ENCODE results near the gene PLSCR2.

The PLSCR2 gene

DNA sequence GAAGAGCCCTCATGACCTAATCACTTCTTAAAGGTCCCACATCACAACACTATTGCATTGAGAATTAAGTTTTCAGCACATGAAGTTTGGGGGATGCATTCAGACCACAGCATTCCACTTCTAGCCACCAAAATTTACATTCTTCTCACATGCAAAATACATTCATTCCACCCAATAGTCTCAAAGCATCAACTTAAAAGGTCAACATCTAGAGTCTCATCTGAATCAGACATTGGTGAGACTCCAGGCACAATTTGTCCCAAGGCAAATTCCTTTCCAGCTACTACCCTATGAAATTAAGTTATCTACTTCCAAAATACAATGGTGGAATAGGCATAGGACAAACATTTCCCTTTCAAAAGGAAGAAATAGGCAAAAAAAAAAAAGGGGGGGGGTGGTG lies 64.9 kb downstream of the PLSCR2 start (continued):
- TF ChIP-seq, protein P1, sequence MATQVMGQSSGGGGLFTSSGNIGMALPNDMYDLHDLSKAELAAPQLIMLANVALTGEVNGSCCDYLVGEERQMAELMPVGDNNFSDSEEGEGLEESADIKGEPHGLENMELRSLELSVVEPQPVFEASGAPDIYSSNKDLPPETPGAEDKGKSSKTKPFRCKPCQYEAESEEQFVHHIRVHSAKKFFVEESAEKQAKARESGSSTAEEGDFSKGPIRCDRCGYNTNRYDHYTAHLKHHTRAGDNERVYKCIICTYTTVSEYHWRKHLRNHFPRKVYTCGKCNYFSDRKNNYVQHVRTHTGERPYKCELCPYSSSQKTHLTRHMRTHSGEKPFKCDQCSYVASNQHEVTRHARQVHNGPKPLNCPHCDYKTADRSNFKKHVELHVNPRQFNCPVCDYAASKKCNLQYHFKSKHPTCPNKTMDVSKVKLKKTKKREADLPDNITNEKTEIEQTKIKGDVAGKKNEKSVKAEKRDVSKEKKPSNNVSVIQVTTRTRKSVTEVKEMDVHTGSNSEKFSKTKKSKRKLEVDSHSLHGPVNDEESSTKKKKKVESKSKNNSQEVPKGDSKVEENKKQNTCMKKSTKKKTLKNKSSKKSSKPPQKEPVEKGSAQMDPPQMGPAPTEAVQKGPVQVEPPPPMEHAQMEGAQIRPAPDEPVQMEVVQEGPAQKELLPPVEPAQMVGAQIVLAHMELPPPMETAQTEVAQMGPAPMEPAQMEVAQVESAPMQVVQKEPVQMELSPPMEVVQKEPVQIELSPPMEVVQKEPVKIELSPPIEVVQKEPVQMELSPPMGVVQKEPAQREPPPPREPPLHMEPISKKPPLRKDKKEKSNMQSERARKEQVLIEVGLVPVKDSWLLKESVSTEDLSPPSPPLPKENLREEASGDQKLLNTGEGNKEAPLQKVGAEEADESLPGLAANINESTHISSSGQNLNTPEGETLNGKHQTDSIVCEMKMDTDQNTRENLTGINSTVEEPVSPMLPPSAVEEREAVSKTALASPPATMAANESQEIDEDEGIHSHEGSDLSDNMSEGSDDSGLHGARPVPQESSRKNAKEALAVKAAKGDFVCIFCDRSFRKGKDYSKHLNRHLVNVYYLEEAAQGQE (tag by site-specific recombination; IDR thresholded peaks at IDR 0.05) = no peak
- TF ChIP-seq ZNF121 (tag by site-specific recombination; IDR thresholded peaks at IDR 0.05) = no peak
- no peak for TF ChIP-seq WT1 (tag by site-specific recombination; IDR thresholded peaks at IDR 0.05)

GRCh38 chr3:146403792-146404191 lies 65.6 kb downstream of the PLSCR2 start:
- no peaks in the 10 kb centered on the region for H3K36me3 ChIP-seq (ENCODE audit: control insufficient read depth in 2 of 2, insufficient read depth in 1 of 2, low read length in 2 of 2)
- no peaks in the 10 kb centered on the region for H3K9me3 ChIP-seq (ENCODE audit: control insufficient read depth, insufficient read depth, low read depth, low read length)
- H3K4me1 ChIP-seq (ENCODE audit: control insufficient read depth, insufficient read depth, low read length) = no peaks in the 10 kb centered on the region
- H3K27ac ChIP-seq (ENCODE audit: extremely low read depth, low read depth, low read length) = no peak overlapping the region
- POLR2A ChIA-PET = no interaction called here
- TF ChIP-seq ZNF121 (tag by site-specific recombination; IDR thresholded peaks at IDR 0.05) = no peak
- no peak for TF ChIP-seq ZNF791 (tag by site-specific recombination; IDR thresholded peaks at IDR 0.05)
- no peak for TF ChIP-seq SCRT1 (tag by site-specific recombination; IDR thresholded peaks at IDR 0.05; ENCODE audit: borderline replicate concordance)
- no peak for TF ChIP-seq ZNF10 (tag by site-specific recombination; IDR thresholded peaks at IDR 0.05)
- TF ChIP-seq ZNF701 (tag by site-specific recombination; IDR thresholded peaks at IDR 0.05) = no peak
- no peak for TF ChIP-seq ZNF792 (tag by site-specific recombination; IDR thresholded peaks at IDR 0.05)
- no peak for TF ChIP-seq GLI4 (tag by site-specific recombination; IDR thresholded peaks at IDR 0.05)
- no peak for TF ChIP-seq TCF7L2 (IDR thresholded peaks at IDR 0.05; ENCODE audit: borderline replicate concordance, low read depth, low read length)
- no peak for TF ChIP-seq ZFP37 (tag by site-specific recombination; IDR thresholded peaks at IDR 0.05)
- no peak overlapping the region for H3K4me3 ChIP-seq (ENCODE audit: low read depth, low read length)
- CTCF ChIA-PET = no interaction called here

DNA sequence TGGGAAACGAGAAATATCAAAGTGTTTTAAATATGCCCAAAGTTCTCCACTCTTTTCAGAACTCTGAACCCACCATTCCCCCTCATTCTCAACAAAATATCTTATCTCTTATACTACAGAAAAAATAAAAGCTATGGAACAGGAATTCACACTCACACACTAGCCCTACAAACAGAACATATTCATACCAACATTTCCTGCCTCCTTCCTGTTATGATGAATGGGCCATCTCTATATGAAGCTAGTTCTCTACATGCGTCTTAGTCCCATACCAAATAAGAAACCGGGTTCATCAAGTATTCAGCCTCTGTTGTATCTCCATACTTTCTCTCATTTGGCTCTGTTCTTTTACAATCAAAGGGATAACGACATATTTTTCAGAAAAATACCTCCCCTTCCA lies 72.6 kb downstream of the PLSCR2 start:
- POLR2A ChIA-PET = no interaction called here
- Histone ChIP-seq H3K4me3 (ENCODE audit: low read depth, low read length) (no peak overlapping the region), H3K36me3 (ENCODE audit: control insufficient read depth in 2 of 2, insufficient read depth in 1 of 2, low read length in 2 of 2) (no peaks in the 10 kb centered on the region), H3K4me1 (ENCODE audit: control insufficient read depth, insufficient read depth, low read length) (no peaks in the 10 kb centered on the region), H3K27ac (ENCODE audit: extremely low read depth, low read depth, low read length) (no peak overlapping the region), H3K9me3 (ENCODE audit: control insufficient read depth, insufficient read depth, low read depth, low read length) (no peaks in the 10 kb centered on the region)
- CTCF ChIA-PET = interaction anchor here (0.7 kb wide), 1 partner anchor 70 kb away, joined by 3 read pairs; no protein-coding TSS in a partner anchor
- TF ChIP-seq ZNF747 (tag by site-specific recombination; IDR thresholded peaks at IDR 0.05) (no peak), ZNF449 (tag by site-specific recombination; IDR thresholded peaks at IDR 0.05) (no peak), ZBTB17 (tag by site-specific recombination; IDR thresholded peaks at IDR 0.05) (no peak), ZNF645 (tag by site-specific recombination; IDR thresholded peaks at IDR 0.05) (no peak), ZNF138 (tag by site-specific recombination; IDR thresholded peaks at IDR 0.05; ENCODE audit: borderline replicate concordance) (no peak)
- TF ChIP-seq, protein P2, sequence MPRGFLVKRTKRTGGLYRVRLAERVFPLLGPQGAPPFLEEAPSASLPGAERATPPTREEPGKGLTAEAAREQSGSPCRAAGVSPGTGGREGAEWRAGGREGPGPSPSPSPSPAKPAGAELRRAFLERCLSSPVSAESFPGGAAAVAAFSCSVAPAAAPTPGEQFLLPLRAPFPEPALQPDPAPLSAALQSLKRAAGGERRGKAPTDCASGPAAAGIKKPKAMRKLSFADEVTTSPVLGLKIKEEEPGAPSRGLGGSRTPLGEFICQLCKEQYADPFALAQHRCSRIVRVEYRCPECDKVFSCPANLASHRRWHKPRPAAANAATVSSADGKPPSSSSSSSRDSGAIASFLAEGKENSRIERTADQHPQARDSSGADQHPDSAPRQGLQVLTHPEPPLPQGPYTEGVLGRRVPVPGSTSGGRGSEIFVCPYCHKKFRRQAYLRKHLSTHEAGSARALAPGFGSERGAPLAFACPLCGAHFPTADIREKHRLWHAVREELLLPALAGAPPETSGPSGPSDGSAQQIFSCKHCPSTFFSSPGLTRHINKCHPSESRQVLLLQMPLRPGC (tag by site-specific recombination; IDR thresholded peaks at IDR 0.05) = no peak
